HCT116 (cell line): ENCODE data around the gene TSR1. TPM values are rescaled to one million over a fixed set of nuclear protein-coding genes. Genes with fewer than 3 reads are reported as not detected.

Experiments used
- ATAC-seq: fragments of 200-7000 bp; cut with Tn5 transposase; 2 replicates; pipeline ENCODE4 v1.9.1; 2020; ENCODE audit warnings: mild to moderate bottlenecking, moderate library complexity
- BruUV-seq: library from RNA; stranded (reverse); fragments of 400-500 nt; replicated peaks from 2 replicates; lab custom pipeline; 2021; lab: Mats Ljungman, UMichigan
- CTCF ChIA-PET: fragments of 300-600 bp; sonication (Branson Sonifier 250); formaldehyde crosslinking; loops from one replicate; lab custom pipeline; 2021; ENCODE audit warnings: antibody characterized with exemption; lab: Charles Lee
- POLR2A ChIA-PET: fragments of 300-600, 350-600 bp; sonication (Branson Sonifier 250); formaldehyde crosslinking; loops from one replicate; lab custom pipeline; 2021; ENCODE audit warnings: antibody characterized with exemption; lab: Charles Lee
- RAD21 ChIA-PET, 2 experiments: fragments of 300-600 bp; sonication (Branson Sonifier 250); formaldehyde crosslinking; loops; one replicate each; lab custom pipeline; 2023; ENCODE audit warnings: low total read pairs in 2 of 2; ENCODE audit not compliant: uncharacterized antibody in 2 of 2, unreplicated experiment in 2 of 2, low non-redundant PET in 1 of 2; lab: Charles Lee
- DNase-seq: peaks from one replicate; pipeline ENCODE4 v3.0.0-alpha.2; 2010; ENCODE audit warnings: low read depth, low spot score
- H2AFZ ChIP-seq: fragments of 200-600 bp; shearing (Covaris generic), sonication (generic); 2 replicates; pipeline ENCODE4 v1.6.1; 2017; ENCODE audit warnings: low read depth, mixed run types, mixed read lengths, antibody characterized with exemption, low read length; ENCODE audit not compliant: poor library complexity, severe bottlenecking
- H3K27ac ChIP-seq: 2 replicates; pipeline ENCODE4 v1.5.1; 2012; ENCODE audit warnings: low read depth, low read length
- H3K27me3 ChIP-seq: fragments of 200-600 bp; sonication (generic); 2 replicates; pipeline ENCODE4 v1.6.1; 2016; ENCODE audit warnings: mixed run types, low read length, mixed read lengths; ENCODE audit not compliant: insufficient read depth
- H3K36me3 ChIP-seq, 2 experiments: fragments of 200-500 bp in 1 of 2; fragments of 200-600 bp in 1 of 2; sonication (Bioruptor generic) in 1 of 2; sonication (generic) in 1 of 2; 2 replicates each; pipeline versions ENCODE4 v1.5.1 to v1.6.1; 2014 to 2016; ENCODE audit warnings: low read length in 2 of 2, inconsistent platforms in 1 of 2, mixed read lengths in 1 of 2, mixed run types in 1 of 2; ENCODE audit not compliant: insufficient read depth in 2 of 2, control insufficient read depth in 1 of 2
- H3K4me1 ChIP-seq, 2 experiments: fragments of 200-600 bp in 1 of 2; sonication (generic) in 1 of 2; 2 replicates each; pipeline versions ENCODE4 v1.5.1 to v1.6.1; 2012 to 2017; ENCODE audit warnings: low read length in 2 of 2, inconsistent platforms in 1 of 2, mild to moderate bottlenecking in 1 of 2, mixed read lengths in 1 of 2, mixed run types in 1 of 2, moderate library complexity in 1 of 2; ENCODE audit not compliant: insufficient read depth in 2 of 2, control insufficient read depth in 1 of 2
- H3K4me2 ChIP-seq: fragments of 200-600 bp; sonication (generic); 2 replicates; pipeline ENCODE4 v1.6.1; 2017; ENCODE audit warnings: mixed run types, low read length, mixed read lengths
- H3K4me3 ChIP-seq, 2 experiments: fragments of 200-600 bp in 1 of 2; sonication (generic) in 1 of 2; replicated peaks in 1 of 2; 2 replicates each; pipeline ENCODE4 v1.5.1; 2011 to 2016; ENCODE audit warnings: low read length in 2 of 2, control low read depth in 1 of 2, low read depth in 1 of 2, mild to moderate bottlenecking in 1 of 2, mixed read lengths in 1 of 2, mixed run types in 1 of 2
- H3K79me2 ChIP-seq: fragments of 200-600 bp; sonication (generic); 2 replicates; pipeline ENCODE4 v1.6.1; 2017; ENCODE audit warnings: mild to moderate bottlenecking, mixed run types, low read length, moderate library complexity, mixed read lengths; ENCODE audit not compliant: insufficient read depth
- H3K9ac ChIP-seq: fragments of 200-600 bp; sonication (generic); 2 replicates; pipeline ENCODE4 v1.6.1; 2016; ENCODE audit warnings: low read length, mixed read lengths
- H3K9me2 ChIP-seq: fragments of 200-600 bp; sonication (generic), shearing (Covaris generic); 2 replicates; pipeline ENCODE4 v1.6.1; 2017; ENCODE audit warnings: mixed run types, mild to moderate bottlenecking, moderate library complexity; ENCODE audit not compliant: insufficient read depth
- H3K9me3 ChIP-seq, 2 experiments: fragments of 200-500 bp in 1 of 2; fragments of 200-600 bp in 1 of 2; sonication (Bioruptor generic) in 1 of 2; sonication (generic) in 1 of 2; 2 replicates each; pipeline ENCODE4 v1.6.1; 2014 to 2017; ENCODE audit warnings: low read length in 2 of 2, mixed read lengths in 2 of 2, inconsistent platforms in 1 of 2, low read depth in 1 of 2, mild to moderate bottlenecking in 1 of 2, mixed run types in 1 of 2, moderate library complexity in 1 of 2; ENCODE audit not compliant: control insufficient read depth in 1 of 2, insufficient read depth in 1 of 2
- H4K20me1 ChIP-seq: fragments of 200-600 bp; sonication (generic), shearing (Covaris generic); 2 replicates; pipeline ENCODE4 v1.6.1; 2017; ENCODE audit warnings: mixed run types, mild to moderate bottlenecking, moderate library complexity; ENCODE audit not compliant: insufficient read depth
- ATF3 ChIP-seq: IDR thresholded peaks from 2 replicates; pipeline ENCODE4 v1.6.1; 2012
- CBX3 ChIP-seq: IDR thresholded peaks from 2 replicates; pipeline ENCODE4 v1.6.1; 2012; ENCODE audit warnings: low read depth
- CEBPB ChIP-seq: IDR thresholded peaks from 2 replicates; pipeline ENCODE4 v1.6.1; 2012; ENCODE audit warnings: low read depth
- EGR1 ChIP-seq: IDR thresholded peaks from 2 replicates; pipeline ENCODE4 v1.6.1; 2012; ENCODE audit warnings: low read depth
- EZH2 ChIP-seq: fragments of 200-600 bp; sonication (generic); IDR thresholded peaks from 2 replicates; pipeline ENCODE4 v1.6.1; 2017; ENCODE audit warnings: antibody characterized with exemption, mixed run types
- EZH2phosphoT487 ChIP-seq: fragments of 200-600 bp; IDR thresholded peaks from 2 replicates; pipeline ENCODE4 v1.6.1; 2018; ENCODE audit warnings: antibody characterized with exemption, borderline replicate concordance
- JUND ChIP-seq: IDR thresholded peaks from 2 replicates; pipeline ENCODE4 v1.6.1; 2012
- POLR2A ChIP-seq: IDR thresholded peaks from 2 replicates; pipeline ENCODE4 v1.7.0; 2011; ENCODE audit warnings: borderline replicate concordance; ENCODE audit not compliant: insufficient read depth, insufficient read length; ENCODE audit errors: extremely low read depth
- POLR2AphosphoS5 ChIP-seq: IDR thresholded peaks from 2 replicates; pipeline ENCODE4 v1.6.1; 2011; ENCODE audit warnings: mild to moderate bottlenecking, low read depth, low read length, moderate library complexity
- RAD21 ChIP-seq: IDR thresholded peaks from 2 replicates; pipeline ENCODE4 v1.6.1; 2012; ENCODE audit warnings: low read depth, mild to moderate bottlenecking
- SIN3A ChIP-seq: IDR thresholded peaks from 2 replicates; pipeline ENCODE4 v1.6.1; 2012; ENCODE audit warnings: low read depth
- SP1 ChIP-seq: IDR thresholded peaks from 2 replicates; pipeline ENCODE4 v1.6.1; 2012; ENCODE audit warnings: low read depth
- SRF ChIP-seq: IDR thresholded peaks from 2 replicates; pipeline ENCODE4 v1.6.1; 2012; ENCODE audit warnings: low read depth
- TCF7L2 ChIP-seq: IDR thresholded peaks from 2 replicates; pipeline ENCODE4 v1.7.0; 2011; ENCODE audit warnings: borderline replicate concordance, inconsistent platforms; ENCODE audit not compliant: insufficient read depth, insufficient read length; ENCODE audit errors: extremely low read depth
- YY1 ChIP-seq: IDR thresholded peaks from 2 replicates; pipeline ENCODE4 v1.6.1; 2011; ENCODE audit warnings: low read length, low read depth, moderate library complexity, mild to moderate bottlenecking; ENCODE audit not compliant: insufficient replicate concordance; ENCODE audit errors: extremely low read depth
- intact Hi-C: fragments of 100-400 bp; cut with micrococcal nuclease; formaldehyde crosslinking; loops from 2 replicates; pipeline ENCODE4 v1.10.0; 2022
- total RNA-seq: library from RNA; stranded (reverse); gene quantifications from one replicate; pipeline ENCODE4 v1.2.1, GENCODE V29; 2021; ENCODE audit not compliant: unreplicated experiment
- TF ChIP-seq, protein P1 (sequence below), 3 experiments: fragments of 200-600 bp in 1 of 3; sonication (generic) in 1 of 3; IDR thresholded peaks in 2 of 3; conservative IDR thresholded peaks in 1 of 3; 2 replicates each; pipeline ENCODE4 v1.5.1; 2012 to 2017; ENCODE audit warnings: low read depth in 2 of 3, low read length in 2 of 3, antibody characterized with exemption in 1 of 3, borderline replicate concordance in 1 of 3, control low read depth in 1 of 3, mild to moderate bottlenecking in 1 of 3, mixed read lengths in 1 of 3, mixed run types in 1 of 3, moderate library complexity in 1 of 3; ENCODE audit not compliant: insufficient read depth in 1 of 3
- TF ChIP-seq, protein P2 (sequence below): IDR thresholded peaks from 2 replicates; pipeline ENCODE4 v1.6.1; 2012
- TF ChIP-seq, protein P3 (sequence below): IDR thresholded peaks from 2 replicates; pipeline ENCODE4 v1.6.1; 2011; ENCODE audit warnings: mild to moderate bottlenecking, low read length, moderate library complexity; ENCODE audit not compliant: insufficient replicate concordance; ENCODE audit errors: extremely low read depth

Gene TSR1
- total RNA-seq, 1 experiment from 2014 or later: 77.2 TPM

- Histone ChIP-seq H2AFZ (no peak overlapping the region), H3K27ac (no peak overlapping the region), H3K9me2 (no peaks in the 10 kb centered on the region), H3K79me2 (peaks cover 13% of the 10 kb centered on the region), H3K27me3 (no peaks in the 10 kb centered on the region), H3K9ac (no peak overlapping the region), H3K36me3 (no peaks in the 10 kb centered on the region), H3K9me3 (no peaks in the 10 kb centered on the region), H4K20me1 (no peaks in the 10 kb centered on the region; the same call in 1 of the 2 replicates), H3K4me1 (peaks cover 5 to 6% of the 10 kb centered on the region in 2 experiments; a peak in 2 of 4 replicates), H3K4me2 (no peak overlapping the region), H3K4me3 (no peak overlapping the region)
- ChIA-PET RAD21 (no interaction called here), CTCF (no interaction called here), POLR2A (no interaction called here)
- no peak for TF ChIP-seq SIN3A
- TF ChIP-seq ATF3: no peak
- TF ChIP-seq, protein P1, sequence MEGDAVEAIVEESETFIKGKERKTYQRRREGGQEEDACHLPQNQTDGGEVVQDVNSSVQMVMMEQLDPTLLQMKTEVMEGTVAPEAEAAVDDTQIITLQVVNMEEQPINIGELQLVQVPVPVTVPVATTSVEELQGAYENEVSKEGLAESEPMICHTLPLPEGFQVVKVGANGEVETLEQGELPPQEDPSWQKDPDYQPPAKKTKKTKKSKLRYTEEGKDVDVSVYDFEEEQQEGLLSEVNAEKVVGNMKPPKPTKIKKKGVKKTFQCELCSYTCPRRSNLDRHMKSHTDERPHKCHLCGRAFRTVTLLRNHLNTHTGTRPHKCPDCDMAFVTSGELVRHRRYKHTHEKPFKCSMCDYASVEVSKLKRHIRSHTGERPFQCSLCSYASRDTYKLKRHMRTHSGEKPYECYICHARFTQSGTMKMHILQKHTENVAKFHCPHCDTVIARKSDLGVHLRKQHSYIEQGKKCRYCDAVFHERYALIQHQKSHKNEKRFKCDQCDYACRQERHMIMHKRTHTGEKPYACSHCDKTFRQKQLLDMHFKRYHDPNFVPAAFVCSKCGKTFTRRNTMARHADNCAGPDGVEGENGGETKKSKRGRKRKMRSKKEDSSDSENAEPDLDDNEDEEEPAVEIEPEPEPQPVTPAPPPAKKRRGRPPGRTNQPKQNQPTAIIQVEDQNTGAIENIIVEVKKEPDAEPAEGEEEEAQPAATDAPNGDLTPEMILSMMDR (IDR thresholded peaks at IDR 0.05 in 2 of 3, conservative IDR thresholded peaks at IDR 0.05 in 1 of 3; ENCODE audit: borderline replicate concordance in 1 of 3, insufficient read depth in 1 of 3, low read depth in 2 of 3, low read length in 2 of 3): no peak
- TF ChIP-seq, protein P2, sequence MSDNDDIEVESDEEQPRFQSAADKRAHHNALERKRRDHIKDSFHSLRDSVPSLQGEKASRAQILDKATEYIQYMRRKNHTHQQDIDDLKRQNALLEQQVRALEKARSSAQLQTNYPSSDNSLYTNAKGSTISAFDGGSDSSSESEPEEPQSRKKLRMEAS: no peak
- TF ChIP-seq EGR1: no peak
- TF ChIP-seq SP1: no peak
- TF ChIP-seq YY1: no peak
- no peak for TF ChIP-seq POLR2A
- no peak for TF ChIP-seq POLR2AphosphoS5
- TF ChIP-seq RAD21: no peak
- TF ChIP-seq CBX3: no peak
- TF ChIP-seq TCF7L2: no peak
- no peak for TF ChIP-seq CEBPB
- no peak for TF ChIP-seq EZH2
- no peak for TF ChIP-seq SRF
- no peak for TF ChIP-seq EZH2phosphoT487
- TF ChIP-seq, protein P3, sequence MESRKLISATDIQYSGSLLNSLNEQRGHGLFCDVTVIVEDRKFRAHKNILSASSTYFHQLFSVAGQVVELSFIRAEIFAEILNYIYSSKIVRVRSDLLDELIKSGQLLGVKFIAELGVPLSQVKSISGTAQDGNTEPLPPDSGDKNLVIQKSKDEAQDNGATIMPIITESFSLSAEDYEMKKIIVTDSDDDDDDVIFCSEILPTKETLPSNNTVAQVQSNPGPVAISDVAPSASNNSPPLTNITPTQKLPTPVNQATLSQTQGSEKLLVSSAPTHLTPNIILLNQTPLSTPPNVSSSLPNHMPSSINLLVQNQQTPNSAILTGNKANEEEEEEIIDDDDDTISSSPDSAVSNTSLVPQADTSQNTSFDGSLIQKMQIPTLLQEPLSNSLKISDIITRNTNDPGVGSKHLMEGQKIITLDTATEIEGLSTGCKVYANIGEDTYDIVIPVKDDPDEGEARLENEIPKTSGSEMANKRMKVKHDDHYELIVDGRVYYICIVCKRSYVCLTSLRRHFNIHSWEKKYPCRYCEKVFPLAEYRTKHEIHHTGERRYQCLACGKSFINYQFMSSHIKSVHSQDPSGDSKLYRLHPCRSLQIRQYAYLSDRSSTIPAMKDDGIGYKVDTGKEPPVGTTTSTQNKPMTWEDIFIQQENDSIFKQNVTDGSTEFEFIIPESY: no peak
- no peak for TF ChIP-seq JUND
- no peak for DNase-seq
- intact Hi-C loops: no loop called here
- ATAC-seq: no peak
- no TSS peak for BruUV-seq
These were observed 26.7 kb downstream of the TSR1 start for GRCh38 chr17:2309338-2310154.
